GM18867 (cell line): ENCODE measurements around the gene CSF2.

Source experiments
- ATAC-seq: cut with Tn5 transposase; IDR thresholded peaks from one replicate; pipeline ENCODE4 v1.9.1; 2021; ENCODE audit warnings: mild to moderate bottlenecking, moderate library complexity; ENCODE audit not compliant: unreplicated experiment

Gene CSF2

DNA sequence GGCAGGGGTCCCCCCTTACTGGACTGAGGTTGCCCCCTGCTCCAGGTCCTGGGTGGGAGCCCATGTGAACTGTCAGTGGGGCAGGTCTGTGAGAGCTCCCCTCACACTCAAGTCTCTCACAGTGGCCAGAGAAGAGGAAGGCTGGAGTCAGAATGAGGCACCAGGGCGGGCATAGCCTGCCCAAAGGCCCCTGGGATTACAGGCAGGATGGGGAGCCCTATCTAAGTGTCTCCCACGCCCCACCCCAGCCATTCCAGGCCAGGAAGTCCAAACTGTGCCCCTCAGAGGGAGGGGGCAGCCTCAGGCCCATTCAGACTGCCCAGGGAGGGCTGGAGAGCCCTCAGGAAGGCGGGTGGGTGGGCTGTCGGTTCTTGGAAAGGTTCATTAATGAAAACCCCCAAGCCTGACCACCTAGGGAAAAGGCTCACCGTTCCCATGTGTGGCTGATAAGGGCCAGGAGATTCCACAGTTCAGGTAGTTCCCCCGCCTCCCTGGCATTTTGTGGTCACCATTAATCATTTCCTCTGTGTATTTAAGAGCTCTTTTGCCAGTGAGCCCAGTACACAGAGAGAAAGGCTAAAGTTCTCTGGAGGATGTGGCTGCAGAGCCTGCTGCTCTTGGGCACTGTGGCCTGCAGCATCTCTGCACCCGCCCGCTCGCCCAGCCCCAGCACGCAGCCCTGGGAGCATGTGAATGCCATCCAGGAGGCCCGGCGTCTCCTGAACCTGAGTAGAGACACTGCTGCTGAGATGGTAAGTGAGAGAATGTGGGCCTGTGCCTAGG is at the start of gene CSF2:
TSS of gene CSF2 (plus strand) at position 559 of the 783 bp plus-strand sequence. CDS start at position 594, 35 bp downstream.
- no peak for ATAC-seq

DNA sequence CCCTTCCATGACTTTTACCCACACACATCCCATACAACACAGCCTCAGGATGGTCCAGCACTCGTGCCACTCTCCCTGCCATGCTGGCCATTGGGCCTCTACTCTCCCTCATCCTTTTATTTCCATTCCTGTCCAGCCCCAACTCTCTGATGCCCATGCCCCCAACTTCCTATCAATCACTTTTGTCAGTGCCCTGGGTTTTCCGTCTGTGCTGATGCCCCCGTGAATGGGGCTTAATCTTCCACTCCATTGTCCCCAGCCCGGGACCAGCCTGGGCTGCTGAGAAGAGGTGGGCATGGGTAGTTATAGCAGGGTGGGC is 49.5 kb upstream of the CSF2 start:
- ATAC-seq: no peak

GRCh38 chr5:132024789-132025402 is 48.7 kb upstream of the CSF2 start:
- ATAC-seq: no peak

DNA sequence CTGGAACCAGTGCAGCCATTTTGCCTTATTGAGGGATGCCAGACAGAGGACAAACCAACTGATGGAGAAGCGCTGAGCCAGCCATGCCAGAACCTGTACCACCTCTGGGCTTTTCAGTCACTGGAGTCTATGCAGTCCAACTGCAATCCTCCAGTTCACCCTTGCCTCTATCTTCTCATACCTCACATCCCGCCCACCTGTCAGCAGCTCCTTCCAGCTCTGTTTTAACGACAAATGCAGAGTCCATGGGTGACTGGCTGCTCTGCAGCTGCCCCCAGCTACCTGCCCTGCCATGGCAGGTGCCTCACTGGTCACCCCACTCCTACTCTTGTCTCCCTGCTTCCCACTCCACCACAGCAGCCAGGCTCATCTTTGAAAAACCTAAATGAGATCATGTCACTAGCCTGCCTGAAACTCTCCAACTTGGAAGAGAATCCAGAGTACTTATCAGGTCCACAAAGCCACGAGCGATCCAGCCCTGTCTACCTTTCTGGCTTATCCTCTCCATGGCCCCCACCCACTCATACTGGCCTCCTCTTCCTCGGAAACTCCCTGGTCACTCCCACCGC is 48.1 kb upstream of the CSF2 start:
- no peak for ATAC-seq

GRCh38 chr5:132026516-132027008 is 47.0 kb upstream of the CSF2 start:
- ATAC-seq: no peak

GRCh38 chr5:132027027-132027426 is 46.6 kb upstream of the CSF2 start:
- ATAC-seq: peak; percentile 61

DNA sequence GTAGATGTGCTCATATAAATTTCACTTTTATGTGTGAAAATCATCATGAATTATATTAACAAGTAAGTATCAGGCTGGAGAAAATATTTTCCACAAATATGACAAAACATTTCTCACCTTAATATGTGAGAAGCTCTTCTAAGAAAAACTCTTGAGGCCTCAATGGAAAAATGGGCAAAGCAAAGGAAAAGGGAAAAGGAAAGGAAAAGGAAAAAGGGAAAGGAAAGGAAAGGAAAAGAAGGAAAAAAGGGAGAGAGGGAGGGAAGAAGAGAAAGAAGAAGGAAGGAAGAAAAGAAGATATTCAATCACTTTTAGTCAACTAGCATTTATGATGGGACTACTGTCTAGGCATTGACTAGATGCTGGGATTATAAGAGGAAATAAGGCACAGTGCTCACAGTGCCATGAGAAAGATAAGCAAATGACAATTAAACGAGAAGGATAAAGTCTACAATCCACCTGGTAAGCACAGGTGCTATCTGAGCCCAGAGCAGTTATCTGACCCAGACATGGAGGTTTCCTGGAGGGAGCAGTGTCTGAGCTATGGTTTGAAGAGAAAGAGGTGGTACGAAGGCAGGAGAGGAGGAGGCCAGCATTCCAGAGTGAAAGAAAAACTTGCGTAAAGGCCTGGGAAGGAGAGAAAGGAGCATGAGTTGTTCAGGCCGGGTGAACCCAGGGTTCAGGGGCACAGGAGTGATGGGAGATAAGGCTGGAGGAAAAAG is 43.8 kb upstream of the CSF2 start:
- ATAC-seq: no peak

GRCh38 chr5:132030610-132031009 is 43.0 kb upstream of the CSF2 start:
- no peak for ATAC-seq

DNA sequence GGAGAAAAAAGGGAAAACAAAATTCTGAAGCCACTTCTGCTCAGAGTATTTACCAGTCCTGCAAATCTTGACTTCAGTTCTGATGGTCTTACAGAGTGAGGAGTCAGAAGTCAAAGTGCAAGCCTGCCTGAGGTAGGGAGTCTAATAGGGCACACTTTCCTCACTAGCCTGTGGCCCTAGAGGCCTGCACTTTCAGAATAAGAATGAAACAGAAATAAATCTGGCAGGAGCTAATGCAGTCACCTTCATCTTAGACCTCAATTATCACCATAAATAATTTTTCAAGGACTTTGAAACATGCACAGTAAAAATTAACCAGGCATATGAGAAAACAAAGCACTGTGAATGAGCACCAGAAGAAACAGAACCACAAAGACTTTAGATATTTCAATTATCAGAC is 41.4 kb upstream of the CSF2 start:
- no peak for ATAC-seq

- ATAC-seq: no peak
Measured at GRCh38 chr5:132033122-132033521, 40.5 kb upstream of the CSF2 start.

DNA sequence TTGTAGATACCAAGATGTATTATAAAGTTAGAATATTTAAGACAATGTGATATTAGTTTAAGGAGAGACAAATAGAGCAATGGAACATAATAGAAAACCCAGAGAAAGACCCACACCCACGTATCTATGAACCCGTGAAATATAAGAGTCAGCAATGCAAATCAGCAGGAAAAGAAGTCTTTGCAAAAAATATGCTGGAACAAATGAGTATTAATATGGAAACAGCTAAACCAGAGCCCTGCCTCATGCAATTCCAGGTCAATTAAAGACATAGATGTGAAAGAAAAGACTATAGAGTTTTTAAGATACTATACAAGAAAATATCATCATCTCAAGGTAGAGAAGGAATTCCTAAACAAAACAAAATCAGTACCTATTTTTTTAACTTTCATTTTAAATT is 36.2 kb upstream of the CSF2 start:
- no peak for ATAC-seq

DNA sequence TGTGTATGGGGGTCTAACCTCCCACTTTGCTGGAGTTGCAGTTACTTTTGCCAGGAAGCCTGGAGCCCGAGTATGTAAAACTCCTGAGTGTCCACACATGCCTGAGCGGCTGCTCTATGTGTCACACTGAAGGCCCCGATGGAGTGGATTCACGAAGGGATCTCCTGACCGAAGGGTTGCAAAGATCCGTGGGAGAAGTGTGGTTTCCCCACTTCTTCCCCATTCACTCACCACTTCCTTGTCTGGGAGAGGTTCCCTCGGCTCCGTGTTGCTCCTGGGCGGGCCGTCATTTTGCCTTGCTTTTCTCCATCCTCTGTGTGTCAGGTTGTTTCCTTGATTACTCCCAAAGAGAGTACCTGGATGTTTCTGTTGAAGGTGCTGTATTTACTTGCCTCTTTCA is 29.4 kb upstream of the CSF2 start:
- ATAC-seq: no peak

- no peak for ATAC-seq
Measured at GRCh38 chr5:132046880-132047299, 26.7 kb upstream of the CSF2 start.

DNA sequence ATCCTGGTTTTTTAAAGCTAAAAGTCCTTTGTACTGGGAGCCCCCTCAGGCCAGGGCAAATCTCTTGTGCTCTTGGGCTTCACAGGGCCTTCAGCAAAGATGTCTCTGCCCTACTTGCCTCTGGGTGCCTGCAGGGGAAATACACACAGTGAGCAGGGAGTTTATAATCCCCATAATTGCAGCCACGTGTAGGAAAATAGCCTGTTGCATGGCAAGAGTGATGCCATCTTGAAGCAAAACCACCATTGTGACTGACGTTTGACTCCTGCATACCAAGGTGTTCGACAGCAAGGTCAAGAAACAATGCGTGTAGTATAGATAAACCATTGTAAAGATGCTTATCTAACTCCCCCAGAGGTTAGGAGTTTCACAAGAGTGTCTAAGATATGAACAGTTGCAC is 24.5 kb upstream of the CSF2 start:
- no peak for ATAC-seq

DNA sequence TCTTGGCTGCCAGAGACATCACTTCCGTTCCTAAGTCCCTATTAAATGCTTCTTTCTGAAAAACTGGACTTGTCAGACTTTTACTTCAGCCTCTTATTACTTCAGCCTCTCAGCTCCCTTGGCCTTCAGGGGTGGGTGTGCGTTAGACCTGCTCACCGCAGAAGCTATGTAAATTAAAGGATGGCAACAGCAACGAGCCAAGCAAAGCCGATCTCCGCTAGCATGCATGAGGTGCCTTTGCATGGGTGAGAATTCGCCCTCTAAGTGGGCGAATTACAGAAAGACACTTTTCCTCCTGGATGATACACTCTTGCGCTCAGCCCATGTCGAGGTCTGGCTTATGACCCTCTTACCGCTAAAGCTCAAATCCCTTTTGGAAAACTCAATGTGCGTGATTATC is 24.0 kb upstream of the CSF2 start:
- ATAC-seq: no peak

GRCh38 chr5:132050136-132050535 is 23.5 kb upstream of the CSF2 start:
- no peak for ATAC-seq

DNA sequence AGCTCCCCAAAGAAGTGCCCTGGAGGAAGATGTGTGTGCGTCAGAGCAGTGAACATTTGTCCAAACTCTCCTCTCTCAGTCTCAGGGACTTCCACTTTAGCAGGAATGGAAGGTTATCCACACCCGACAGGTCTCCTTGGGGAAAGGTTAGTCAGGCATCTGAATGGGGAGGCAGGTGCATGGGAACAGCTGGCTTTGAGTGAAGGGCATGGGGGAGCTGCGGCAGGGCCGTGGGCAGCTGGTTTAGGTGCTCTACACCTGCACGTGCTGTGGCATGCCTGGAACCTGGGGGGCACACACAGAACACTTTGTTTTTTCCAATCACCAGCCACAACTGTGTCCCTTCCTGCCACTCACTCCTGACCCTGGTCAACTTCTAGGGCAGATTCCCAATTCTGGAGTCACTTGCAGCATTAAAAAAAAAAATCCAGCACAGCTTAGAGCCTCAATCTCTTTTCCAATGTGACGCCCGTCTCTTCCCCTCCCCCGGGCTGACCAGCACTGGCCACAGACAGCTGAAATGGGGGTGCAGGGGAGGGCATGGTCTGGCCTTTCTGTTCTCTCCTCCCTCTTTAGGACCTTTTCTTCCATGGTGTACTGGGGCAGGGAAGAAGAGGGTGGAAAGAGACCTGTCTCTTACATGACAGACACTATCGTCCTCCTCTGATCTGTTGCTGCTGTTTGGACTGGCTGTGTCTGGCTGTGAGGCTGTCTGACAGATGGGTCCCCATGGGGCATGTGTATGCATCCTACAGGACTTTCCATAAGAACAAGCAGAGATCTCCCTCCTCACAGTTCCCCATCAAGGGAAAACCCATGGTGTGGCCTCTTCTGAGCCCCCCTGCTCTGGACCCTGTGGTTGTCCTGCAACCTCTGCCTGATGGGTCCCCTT is 22.7 kb upstream of the CSF2 start:
- ATAC-seq: no peak

GRCh38 chr5:132052520-132052919 is 21.1 kb upstream of the CSF2 start:
- no peak for ATAC-seq

DNA sequence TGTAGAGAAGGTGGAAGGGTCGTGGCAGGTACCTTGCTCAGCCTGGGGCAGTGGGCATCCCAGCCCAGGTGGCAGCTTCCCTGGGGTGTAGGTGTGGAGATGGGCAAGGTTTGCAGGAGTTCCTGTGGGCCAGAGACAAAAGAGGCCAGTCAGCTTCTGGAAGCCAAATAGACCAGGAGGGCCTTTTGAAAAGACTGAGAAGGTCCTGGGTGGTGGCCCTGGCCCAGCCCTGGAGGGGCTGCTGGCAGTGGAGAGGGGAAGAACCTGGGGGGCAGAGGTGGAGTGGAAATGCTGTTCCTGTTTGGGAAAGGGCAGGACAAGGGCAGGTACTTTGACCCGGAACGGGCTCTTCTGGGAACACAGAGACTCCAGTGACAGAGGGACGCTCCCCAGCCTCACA is 20.1 kb upstream of the CSF2 start:
- no peak for ATAC-seq

DNA sequence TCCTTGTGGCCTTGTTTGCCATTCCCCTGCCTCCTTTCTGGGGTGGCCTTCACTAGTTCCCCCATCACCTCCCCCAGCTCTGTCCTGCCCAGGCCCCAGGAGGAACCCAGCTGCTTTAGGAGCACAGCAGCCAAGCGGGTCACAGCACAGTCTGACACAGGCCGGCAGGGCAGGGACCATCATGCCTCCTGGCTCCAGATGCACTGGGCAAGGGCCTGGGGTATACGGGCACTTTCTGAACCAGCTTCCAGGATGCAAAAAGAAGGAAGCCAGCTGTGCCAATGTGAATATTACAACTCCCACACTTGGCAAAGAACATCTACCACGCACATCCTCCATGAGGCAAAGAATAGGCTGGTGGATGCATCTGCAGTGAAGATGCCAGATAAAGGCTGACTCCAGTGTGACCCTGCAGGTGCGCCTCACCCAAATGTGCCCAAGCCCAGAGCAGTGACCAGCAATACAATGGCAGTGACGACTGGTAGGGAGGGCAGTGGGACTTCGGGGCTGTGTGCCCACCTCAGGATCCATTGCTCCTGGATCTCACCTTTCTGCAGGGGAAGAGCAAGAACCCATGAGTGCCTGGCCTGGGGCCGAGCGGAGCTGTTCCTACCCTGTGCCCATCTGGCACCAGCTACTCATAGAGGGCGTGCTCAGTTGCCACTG is 19.4 kb upstream of the CSF2 start:
- no peak for ATAC-seq
